ENCODE results near the gene AKAP13. TPM values are rescaled to one million over a fixed set of nuclear protein-coding genes. Genes with fewer than 3 reads are reported as not detected.

AKAP13 gene
- total RNA-seq, 1 donor from 2014 or later: 73.8 TPM

GRCh38 chr15:85542895-85543331 is 162.5 kb downstream of the AKAP13 start:
- no peaks in the 10 kb centered on the region for H3K9me3 Mint-ChIP-seq
- no peak for DNase-seq (ENCODE audit: low spot score)
- no peak overlapping the region for H3K27ac Mint-ChIP-seq
- H4K20me1 ChIP-seq (ENCODE audit: low read depth): peaks cover 25% of the 10 kb centered on the region
- TF ChIP-seq EZH2 (IDR thresholded peaks at IDR 0.05) (no peak), CTCF (IDR thresholded peaks at IDR 0.05) (no peak), EZH2phosphoT487 (IDR thresholded peaks at IDR 0.05) (no peak)
- no peaks in the 10 kb centered on the region for H3F3A ChIP-seq (ENCODE audit: low read depth)
- no peak overlapping the region for H3K9ac ChIP-seq
- H2AFZ ChIP-seq (replicated peaks): no peak overlapping the region
- H3K27me3 ChIP-seq: no peaks in the 10 kb centered on the region
- no peak overlapping the region for H3K27ac ChIP-seq
- H3K27me3 Mint-ChIP-seq (ENCODE audit: insufficient read depth, low read depth): no peaks in the 10 kb centered on the region
- H3K79me2 ChIP-seq (ENCODE audit: low read depth): peaks cover 6% of the 10 kb centered on the region
- no peak overlapping the region for H3K4me3 Mint-ChIP-seq
- no peaks in the 10 kb centered on the region for H3K36me3 ChIP-seq
- peaks cover 23% of the 10 kb centered on the region for H3K4me1 ChIP-seq
- H3K4me3 ChIP-seq: no peak overlapping the region
- H3K36me3 Mint-ChIP-seq: peaks cover 33% of the 10 kb centered on the region
- no peak overlapping the region for H3K4me2 ChIP-seq
- no peaks in the 10 kb centered on the region for H3K9me3 ChIP-seq (ENCODE audit: low read depth)
- peaks cover 13% of the 10 kb centered on the region for H3K4me1 Mint-ChIP-seq

GRCh38 chr15:85543741-85544155 is 163.3 kb downstream of the AKAP13 start:
- H3K36me3 Mint-ChIP-seq: peaks cover 31% of the 10 kb centered on the region
- Histone ChIP-seq H2AFZ (replicated peaks) (no peak overlapping the region), H3K4me1 (peaks cover 23% of the 10 kb centered on the region), H3K4me3 (no peak overlapping the region), H3K4me2 (no peak overlapping the region), H3K27me3 (no peaks in the 10 kb centered on the region), H3K9me3 (ENCODE audit: low read depth) (no peaks in the 10 kb centered on the region), H3K79me2 (ENCODE audit: low read depth) (peaks cover 6% of the 10 kb centered on the region), H3K9ac (no peak overlapping the region), H3K36me3 (no peaks in the 10 kb centered on the region), H3F3A (ENCODE audit: low read depth) (no peaks in the 10 kb centered on the region), H4K20me1 (ENCODE audit: low read depth) (peaks cover 25% of the 10 kb centered on the region), H3K27ac (no peak overlapping the region)
- no peaks in the 10 kb centered on the region for H3K27me3 Mint-ChIP-seq (ENCODE audit: insufficient read depth, low read depth)
- H3K9me3 Mint-ChIP-seq: no peaks in the 10 kb centered on the region
- H3K4me1 Mint-ChIP-seq: peaks cover 13% of the 10 kb centered on the region
- H3K4me3 Mint-ChIP-seq: no peak overlapping the region
- TF ChIP-seq CTCF (IDR thresholded peaks at IDR 0.05) (no peak), EZH2phosphoT487 (IDR thresholded peaks at IDR 0.05) (no peak), EZH2 (IDR thresholded peaks at IDR 0.05) (no peak)
- no peak for DNase-seq (ENCODE audit: low spot score)
- no peak overlapping the region for H3K27ac Mint-ChIP-seq

GRCh38 chr15:85545185-85545584 is 164.8 kb downstream of the AKAP13 start:
- H3K27ac ChIP-seq: no peak overlapping the region
- H3K27me3 Mint-ChIP-seq (ENCODE audit: insufficient read depth, low read depth): no peaks in the 10 kb centered on the region

More at GRCh38 chr15:85545185-85545584, 164.8 kb downstream of the AKAP13 start:
- no peaks in the 10 kb centered on the region for H3K9me3 Mint-ChIP-seq
- H3K4me3 Mint-ChIP-seq: no peak overlapping the region
- Histone ChIP-seq H3K27me3 (no peaks in the 10 kb centered on the region), H3F3A (ENCODE audit: low read depth) (no peaks in the 10 kb centered on the region), H3K4me1 (peaks cover 17% of the 10 kb centered on the region), H3K79me2 (ENCODE audit: low read depth) (peaks cover 6% of the 10 kb centered on the region), H4K20me1 (ENCODE audit: low read depth) (peaks cover 25% of the 10 kb centered on the region), H3K36me3 (no peaks in the 10 kb centered on the region), H3K4me3 (no peak overlapping the region), H2AFZ (replicated peaks) (no peak overlapping the region), H3K4me2 (no peak overlapping the region), H3K9me3 (ENCODE audit: low read depth) (no peaks in the 10 kb centered on the region), H3K9ac (no peak overlapping the region)
- peaks cover 29% of the 10 kb centered on the region for H3K36me3 Mint-ChIP-seq
- H3K27ac Mint-ChIP-seq: no peak overlapping the region
- peaks cover 13% of the 10 kb centered on the region for H3K4me1 Mint-ChIP-seq
- no peak for DNase-seq (ENCODE audit: low spot score)
- no peak for TF ChIP-seq EZH2 (IDR thresholded peaks at IDR 0.05)
- TF ChIP-seq EZH2phosphoT487 (IDR thresholded peaks at IDR 0.05): no peak
- TF ChIP-seq CTCF (IDR thresholded peaks at IDR 0.05): no peak

Measured in neural progenitor cell (in vitro differentiated cells).